GM12878 (cell line): Measurements from ENCODE around the gene ANKRD11. TPM values are rescaled to one million over a fixed set of nuclear protein-coding genes. Genes with fewer than 3 reads are reported as not detected.

Experiments
- ASH2L ChIP-seq: fragments of 300-600, 200-600 bp; sonication (generic); IDR thresholded peaks from 2 replicates; pipeline ENCODE4 v1.6.1; 2017; ENCODE audit warnings: low read depth, mild to moderate bottlenecking, borderline replicate concordance
- ATF3 ChIP-seq: IDR thresholded peaks from 2 replicates; pipeline ENCODE4 v1.6.1; 2011; ENCODE audit warnings: low read depth, mild to moderate bottlenecking, low read length, moderate library complexity, borderline replicate concordance; ENCODE audit errors: extremely low read depth
- BCL3 ChIP-seq: IDR thresholded peaks from 2 replicates; pipeline ENCODE4 v1.6.1; 2011; ENCODE audit warnings: borderline replicate concordance, low read depth, mild to moderate bottlenecking, moderate library complexity, low read length; ENCODE audit not compliant: insufficient read depth, poor library complexity, severe bottlenecking
- CHD4 ChIP-seq: fragments of 200-600 bp; sonication (generic); IDR thresholded peaks from 2 replicates; pipeline ENCODE4 v1.6.1; 2016; ENCODE audit warnings: mild to moderate bottlenecking
- ELK1 ChIP-seq: IDR thresholded peaks from 2 replicates; pipeline ENCODE4 v1.6.1; 2012; ENCODE audit warnings: low read depth, low read length, improper control_type of control experiment
- FOS ChIP-seq: IDR thresholded peaks from 3 replicates; pipeline ENCODE4 v1.6.1; 2011; ENCODE audit warnings: borderline replicate concordance; ENCODE audit not compliant: insufficient read length; ENCODE audit errors: extremely low read depth
- HCFC1 ChIP-seq: fragments of 150-350 bp; IDR thresholded peaks from 2 replicates; pipeline ENCODE4 v1.6.1; 2014; ENCODE audit warnings: low read length
- MTA2 ChIP-seq: fragments of 450-650 bp; IDR thresholded peaks from 2 replicates; pipeline ENCODE4 v1.6.1; 2016; ENCODE audit warnings: low read depth, mild to moderate bottlenecking, moderate library complexity
- NR2F1 ChIP-seq: fragments of 450-650 bp; conservative IDR thresholded peaks from 2 replicates; pipeline ENCODE4 v1.6.1; 2017; ENCODE audit warnings: mild to moderate bottlenecking
- SREBF2 ChIP-seq: IDR thresholded peaks from 2 replicates; pipeline ENCODE4 v1.6.1; 2012; ENCODE audit warnings: mild to moderate bottlenecking, low read length
- STAT1 ChIP-seq: fragments of 450-650 bp; conservative IDR thresholded peaks from 2 replicates; pipeline ENCODE4 v1.6.1; 2014; ENCODE audit warnings: antibody characterized with exemption, mild to moderate bottlenecking
- TARDBP ChIP-seq: IDR thresholded peaks from 2 replicates; pipeline ENCODE4 v1.6.1; 2016; ENCODE audit warnings: borderline replicate concordance
- YY1 ChIP-seq: IDR thresholded peaks from 2 replicates; pipeline ENCODE4 v1.6.1; 2011; ENCODE audit warnings: low read depth, mild to moderate bottlenecking, low read length
- ZBTB11 ChIP-seq: fragments of 450-650 bp; formaldehyde crosslinking; IDR thresholded peaks from 2 replicates; pipeline ENCODE4 v1.5.0; 2022; ENCODE audit warnings: mild to moderate bottlenecking, missing genetic modification characterization
- ZNF24 ChIP-seq: fragments of 450-650 bp; IDR thresholded peaks from 2 replicates; pipeline ENCODE4 v1.6.1; 2017; ENCODE audit warnings: antibody characterized with exemption, mild to moderate bottlenecking
- ZZZ3 ChIP-seq: IDR thresholded peaks from 2 replicates; pipeline ENCODE4 v1.6.1; 2011; ENCODE audit warnings: low read depth; ENCODE audit not compliant: control insufficient read depth, insufficient read length
- polyA plus RNA-seq, 11 experiments: library from polyadenylated mRNA; depleted of rRNA in 4 of 11; unstranded in 6 of 11; stranded (reverse) in 5 of 11; fragments of >200 nt; fragmentation: Nextera tagmentation in 4 of 11; fragmentation: Illumina TruSeq in 1 of 11; extraction: Ambion mirVana in 4 of 11; extraction: Trizol in 1 of 11; gene quantifications; 1 replicate in 1 of 11; 2 replicates in 10 of 11; pipeline versions ENCODE4 v1.2.1 to v1.2.3, GENCODE V29; 2011 to 2016; ENCODE audit warnings: inconsistent platforms in 2 of 11, missing spikeins in 2 of 11, low read depth in 1 of 11
- total RNA-seq, 4 experiments: library from RNA; depleted of rRNA in 3 of 4; stranded (reverse); fragments of >200 nt in 3 of 4; fragmentation: Illumina TruSeq in 1 of 4; extraction: Trizol in 1 of 4; gene quantifications; 2 replicates each; pipeline versions ENCODE4 v1.2.1 to v1.2.3, GENCODE V29; 2013 to 2021
- TF ChIP-seq, protein P1 (sequence below): IDR thresholded peaks from 2 replicates; pipeline ENCODE4 v1.6.1; 2012; ENCODE audit warnings: low read depth, low read length, improper control_type of control experiment
- TF ChIP-seq, protein P2 (sequence below): fragments of 450-650 bp; IDR thresholded peaks from 2 replicates; pipeline ENCODE4 v1.6.1; 2016; ENCODE audit warnings: mild to moderate bottlenecking

Gene ANKRD11
- total and polyA plus RNA-seq, 10 of the 15 experiments (the other 5 are each of a cell fraction or from before 2014, with no cell fraction given): 5.1 to 103 (median 27.4) TPM

DNA sequence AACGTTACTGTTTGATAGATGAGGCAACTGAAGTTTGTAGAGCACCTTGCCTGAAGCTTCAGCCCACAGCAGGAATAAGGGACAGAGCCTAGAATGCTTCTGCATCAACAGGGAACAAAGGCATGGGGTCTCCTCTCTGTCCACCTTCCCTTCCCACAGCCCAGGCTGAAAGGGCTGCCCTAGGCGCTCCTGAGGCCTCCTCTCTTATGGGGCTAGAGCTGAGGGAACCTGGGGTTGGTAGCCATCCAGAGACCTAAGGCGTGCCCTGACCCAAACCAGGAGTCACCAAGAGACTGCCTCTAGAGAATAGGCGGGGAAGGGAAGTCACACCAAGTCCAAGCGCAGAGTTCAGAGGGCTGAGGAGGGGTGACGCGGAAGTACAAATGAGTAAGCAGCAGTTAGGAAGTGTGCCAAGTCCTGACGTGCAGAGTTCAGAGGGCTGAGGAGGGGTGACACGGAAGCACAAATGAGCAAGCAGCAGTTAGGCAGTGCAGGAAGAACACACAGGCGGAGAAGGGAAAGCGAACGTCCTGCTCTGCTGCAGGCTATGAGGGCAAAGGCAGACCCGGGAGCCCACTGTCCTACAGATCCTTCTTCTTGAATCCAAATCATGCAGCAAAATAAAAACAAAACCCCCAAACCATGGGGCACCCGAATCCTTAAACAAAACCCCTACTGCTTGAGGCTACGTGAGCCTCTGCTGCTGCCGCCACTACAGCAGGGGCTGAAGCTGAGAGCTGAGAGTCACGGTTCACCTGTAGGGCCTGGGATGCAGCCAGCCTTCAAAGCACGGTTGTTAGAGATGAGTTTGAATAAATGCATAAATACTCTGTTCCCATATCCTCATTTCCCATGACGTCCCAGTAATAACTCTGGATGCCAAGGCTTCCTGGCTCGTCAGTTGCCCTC, 15.1 kb upstream of the ANKRD11 start (continued):
- TF ChIP-seq ELK1 (no peak), BCL3 (peak; percentile 46), ATF3 (no peak), MTA2 (peak; percentile 60), FOS (no peak), HCFC1 (no peak), ASH2L (no peak), ZNF24 (no peak), NR2F1 (peak; percentile 70), SREBF2 (no peak), CHD4 (no peak), ZBTB11 (CRISPR knock-in tag) (no peak), ZZZ3 (no peak), YY1 (no peak), STAT1 (no peak), TARDBP (no peak)
- TF ChIP-seq, protein P1, sequence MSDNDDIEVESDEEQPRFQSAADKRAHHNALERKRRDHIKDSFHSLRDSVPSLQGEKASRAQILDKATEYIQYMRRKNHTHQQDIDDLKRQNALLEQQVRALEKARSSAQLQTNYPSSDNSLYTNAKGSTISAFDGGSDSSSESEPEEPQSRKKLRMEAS: no peak
- TF ChIP-seq, protein P2, sequence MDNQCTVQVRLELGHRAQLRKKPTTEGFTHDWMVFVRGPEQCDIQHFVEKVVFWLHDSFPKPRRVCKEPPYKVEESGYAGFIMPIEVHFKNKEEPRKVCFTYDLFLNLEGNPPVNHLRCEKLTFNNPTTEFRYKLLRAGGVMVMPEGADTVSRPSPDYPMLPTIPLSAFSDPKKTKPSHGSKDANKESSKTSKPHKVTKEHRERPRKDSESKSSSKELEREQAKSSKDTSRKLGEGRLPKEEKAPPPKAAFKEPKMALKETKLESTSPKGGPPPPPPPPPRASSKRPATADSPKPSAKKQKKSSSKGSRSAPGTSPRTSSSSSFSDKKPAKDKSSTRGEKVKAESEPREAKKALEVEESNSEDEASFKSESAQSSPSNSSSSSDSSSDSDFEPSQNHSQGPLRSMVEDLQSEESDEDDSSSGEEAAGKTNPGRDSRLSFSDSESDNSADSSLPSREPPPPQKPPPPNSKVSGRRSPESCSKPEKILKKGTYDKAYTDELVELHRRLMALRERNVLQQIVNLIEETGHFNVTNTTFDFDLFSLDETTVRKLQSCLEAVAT: peak; percentile 78
